GM12878 (cell line): ENCODE measurements around the gene ZNF3. TPM values are rescaled to one million over a fixed set of nuclear protein-coding genes. Genes with fewer than 3 reads are reported as not detected.

Source experiments
- ATAC-seq: fragments of 200-7000 bp; cut with Tn5 transposase; 3 replicates; pipeline ENCODE4 v1.9.1; 2020; ENCODE audit warnings: mild to moderate bottlenecking, moderate library complexity
- BruUV-seq: library from RNA; stranded (reverse); fragments of 400-500 nt; replicated peaks from 2 replicates; lab custom pipeline; 2021; lab: Mats Ljungman, UMichigan
- CTCF ChIA-PET: fragments of 300-600 bp; sonication (Branson Sonifier 250); formaldehyde crosslinking; extraction: SDS; loops from one replicate; lab custom pipeline; 2021; ENCODE audit warnings: inconsistent platforms; lab: Yijun Ruan, JAX
- POLR2A ChIA-PET: fragments of 350-600 bp; formaldehyde crosslinking; extraction: SDS; loops from one replicate; lab custom pipeline; 2021; ENCODE audit warnings: inconsistent platforms; lab: Charles Lee
- RAD21 ChIA-PET: fragments of 300-600 bp; sonication (Branson Sonifier 250); formaldehyde crosslinking; loops from one replicate; lab custom pipeline; 2023; ENCODE audit warnings: antibody characterized with exemption; ENCODE audit not compliant: unreplicated experiment; lab: Charles Lee
- SMC1A ChIA-PET: fragments of 300-600 bp; sonication (Branson Sonifier 250); formaldehyde crosslinking; loops from one replicate; lab custom pipeline; 2023; ENCODE audit not compliant: unreplicated experiment, uncharacterized antibody; lab: Charles Lee
- DNase-seq: peaks from one replicate; pipeline ENCODE4 v3.0.0-alpha.2; 2011; ENCODE audit warnings: low read depth, low spot score
- FAIRE-seq: peaks from 3 replicates; lab custom pipeline; 2011; peaks lifted over from hg19 to GRCh38; lab: Jason Lieb, UNC
- H2AFZ ChIP-seq: 2 replicates; pipeline ENCODE4 v1.6.0; 2011; ENCODE audit warnings: low read depth, low read length, control low read depth; ENCODE audit not compliant: control insufficient read depth
- H3K27ac ChIP-seq: 2 replicates; pipeline ENCODE4 v1.5.1; 2011; ENCODE audit warnings: control low read depth; ENCODE audit not compliant: control insufficient read depth, insufficient read depth
- H3K27me3 ChIP-seq, 2 experiments: replicated peaks in 1 of 2; 2 replicates each; pipeline versions ENCODE4 v1.6.0 to v1.6.1; 2011; ENCODE audit warnings: low read length in 1 of 2; ENCODE audit not compliant: control insufficient read depth in 2 of 2, insufficient read depth in 2 of 2
- H3K36me3 ChIP-seq, 2 experiments: 2 replicates each; pipeline ENCODE4 v1.5.1; 2011; ENCODE audit warnings: low read length in 1 of 2; ENCODE audit not compliant: control insufficient read depth in 2 of 2, insufficient read depth in 2 of 2
- H3K4me1 ChIP-seq: 2 replicates; pipeline ENCODE4 v1.6.1; 2011; ENCODE audit warnings: mild to moderate bottlenecking, low read length, moderate library complexity, mixed read lengths; ENCODE audit not compliant: control insufficient read depth, insufficient read depth
- H3K4me2 ChIP-seq: 2 replicates; pipeline ENCODE4 v1.6.0; 2011; ENCODE audit warnings: control low read depth; ENCODE audit not compliant: control insufficient read depth, insufficient read depth
- H3K4me3 ChIP-seq: fragments of 200-600 bp; sonication (generic); 2 replicates; pipeline ENCODE4 v1.5.1; 2016
- H3K79me2 ChIP-seq: 2 replicates; pipeline ENCODE4 v1.6.0; 2011; ENCODE audit warnings: low read length; ENCODE audit not compliant: control insufficient read depth, insufficient read depth
- H3K9ac ChIP-seq: 2 replicates; pipeline ENCODE4 v1.8.0; 2011; ENCODE audit warnings: low read length, control low read depth, mixed read lengths; ENCODE audit not compliant: control insufficient read depth, insufficient read depth
- H3K9me3 ChIP-seq: replicated peaks from 3 replicates; pipeline ENCODE4 v1.5.1; 2011; ENCODE audit warnings: mild to moderate bottlenecking, low read length; ENCODE audit not compliant: control insufficient read depth, insufficient read depth
- H4K20me1 ChIP-seq: 2 replicates; pipeline ENCODE4 v1.6.0; 2011; ENCODE audit not compliant: control insufficient read depth, insufficient read depth
- BACH1 ChIP-seq: fragments of 450-650 bp; IDR thresholded peaks from 2 replicates; pipeline ENCODE4 v1.6.1; 2017; ENCODE audit warnings: mild to moderate bottlenecking, borderline replicate concordance
- BCL11A ChIP-seq: IDR thresholded peaks from 2 replicates; pipeline ENCODE4 v1.6.1; 2011; ENCODE audit warnings: low read depth, low read length
- CBX5 ChIP-seq: sonication (generic); IDR thresholded peaks from 2 replicates; pipeline ENCODE4 v1.6.1; 2016; ENCODE audit warnings: low read depth, moderate library complexity, mild to moderate bottlenecking, inconsistent platforms
- CEBPB ChIP-seq, 2 experiments: fragments of 150-350 bp in 1 of 2; IDR thresholded peaks; 2 replicates each; pipeline ENCODE4 v1.6.1; 2012 to 2014; ENCODE audit warnings: low read depth in 2 of 2, low read length in 2 of 2, borderline replicate concordance in 1 of 2, inconsistent platforms in 1 of 2
- CHD2 ChIP-seq: IDR thresholded peaks from 2 replicates; pipeline ENCODE4 v1.6.1; 2011; ENCODE audit warnings: low read depth, low read length, improper control_type of control experiment, borderline replicate concordance
- DPF2 ChIP-seq: fragments of 450-650 bp; IDR thresholded peaks from 2 replicates; pipeline ENCODE4 v1.6.1; 2017; ENCODE audit warnings: mild to moderate bottlenecking
- HDAC6 ChIP-seq: fragments of 200-600 bp; sonication (generic); IDR thresholded peaks from one replicate; pipeline ENCODE4 v1.8.0; 2017; ENCODE audit warnings: antibody characterized with exemption; ENCODE audit not compliant: unreplicated experiment
- IRF4 ChIP-seq: IDR thresholded peaks from 2 replicates; pipeline ENCODE4 v1.6.1; 2011; ENCODE audit warnings: low read depth, low read length
- KDM1A ChIP-seq: fragments of 200-600 bp; sonication (generic); IDR thresholded peaks from 2 replicates; pipeline ENCODE4 v1.6.1; 2016; ENCODE audit warnings: borderline replicate concordance
- MEF2B ChIP-seq: fragments of 450-650 bp; IDR thresholded peaks from 2 replicates; pipeline ENCODE4 v1.6.1; 2018; ENCODE audit warnings: mild to moderate bottlenecking, moderate library complexity; ENCODE audit not compliant: partially characterized antibody, poor library complexity, severe bottlenecking
- PAX8 ChIP-seq: fragments of 450-650 bp; IDR thresholded peaks from 2 replicates; pipeline ENCODE4 v1.6.1; 2017; ENCODE audit warnings: mild to moderate bottlenecking, moderate library complexity
- RB1 ChIP-seq: fragments of 450-650 bp; formaldehyde crosslinking; IDR thresholded peaks from 2 replicates; pipeline ENCODE4 v1.6.1; 2017; ENCODE audit warnings: mild to moderate bottlenecking, borderline replicate concordance
- SMARCA5 ChIP-seq: fragments of 450-650 bp; IDR thresholded peaks from 2 replicates; pipeline ENCODE4 v1.6.1; 2017; ENCODE audit warnings: mild to moderate bottlenecking
- SMC3 ChIP-seq: IDR thresholded peaks from 2 replicates; pipeline ENCODE4 v1.6.1; 2011; ENCODE audit warnings: low read length, improper control_type of control experiment, borderline replicate concordance
- SP1 ChIP-seq: IDR thresholded peaks from one replicate; pipeline ENCODE4 v1.6.1; 2011; ENCODE audit warnings: low read depth, low read length
- SPI1 ChIP-seq: IDR thresholded peaks from 2 replicates; pipeline ENCODE4 v1.6.1; 2011; ENCODE audit warnings: low read depth, mild to moderate bottlenecking, low read length, moderate library complexity, borderline replicate concordance; ENCODE audit not compliant: insufficient read depth
- WGBS: methylation state at CpG from one replicate; pipeline ENCODE4 v1.1.6; 2016; ENCODE audit warnings: low lambda C conversion rate; ENCODE audit not compliant: insufficient replicate concordance, insufficient coverage; ENCODE audit errors: missing lambda C conversion rate; 5-methylcytosine and 5-hydroxymethylcytosine counted together
- in situ Hi-C: fragments of 300-500 bp; cut with MboI; formaldehyde crosslinking; loops from 9 replicates; pipeline ENCODE4 v1.14.3; 2018; ENCODE audit warnings: mixed read lengths
- intact Hi-C: fragments of 100-400 bp; cut with micrococcal nuclease; formaldehyde crosslinking; loops from one replicate; pipeline ENCODE4 v1.14.2; 2022; ENCODE audit not compliant: unreplicated experiment
- polyA plus RNA-seq, 11 experiments: library from polyadenylated mRNA; depleted of rRNA in 4 of 11; unstranded in 6 of 11; stranded (reverse) in 5 of 11; fragments of >200 nt; fragmentation: Nextera tagmentation in 4 of 11; fragmentation: Illumina TruSeq in 1 of 11; extraction: Ambion mirVana in 4 of 11; extraction: Trizol in 1 of 11; gene quantifications; 1 replicate in 1 of 11; 2 replicates in 10 of 11; pipeline versions ENCODE4 v1.2.1 to v1.2.3, GENCODE V29; 2011 to 2016; ENCODE audit warnings: inconsistent platforms in 2 of 11, missing spikeins in 2 of 11, low read depth in 1 of 11
- total RNA-seq, 4 experiments: library from RNA; depleted of rRNA in 3 of 4; stranded (reverse); fragments of >200 nt in 3 of 4; fragmentation: Illumina TruSeq in 1 of 4; extraction: Trizol in 1 of 4; gene quantifications; 2 replicates each; pipeline versions ENCODE4 v1.2.1 to v1.2.3, GENCODE V29; 2013 to 2021
- TF ChIP-seq, protein P1 (sequence below): fragments of 450-650 bp; IDR thresholded peaks from 2 replicates; pipeline ENCODE4 v1.6.1; 2018; ENCODE audit warnings: borderline replicate concordance, mild to moderate bottlenecking; ENCODE audit not compliant: partially characterized antibody
- TF ChIP-seq, protein P2 (sequence below): fragments of 450-650 bp; formaldehyde crosslinking; IDR thresholded peaks from 2 replicates; pipeline ENCODE4 v1.5.0; 2022; ENCODE audit warnings: mild to moderate bottlenecking, missing genetic modification characterization

Gene ZNF3
- total and polyA plus RNA-seq, 10 of the 15 experiments (the other 5 are each of a cell fraction or from before 2014, with no cell fraction given) = 17.2 to 37.4 (median 29.4) TPM

DNA sequence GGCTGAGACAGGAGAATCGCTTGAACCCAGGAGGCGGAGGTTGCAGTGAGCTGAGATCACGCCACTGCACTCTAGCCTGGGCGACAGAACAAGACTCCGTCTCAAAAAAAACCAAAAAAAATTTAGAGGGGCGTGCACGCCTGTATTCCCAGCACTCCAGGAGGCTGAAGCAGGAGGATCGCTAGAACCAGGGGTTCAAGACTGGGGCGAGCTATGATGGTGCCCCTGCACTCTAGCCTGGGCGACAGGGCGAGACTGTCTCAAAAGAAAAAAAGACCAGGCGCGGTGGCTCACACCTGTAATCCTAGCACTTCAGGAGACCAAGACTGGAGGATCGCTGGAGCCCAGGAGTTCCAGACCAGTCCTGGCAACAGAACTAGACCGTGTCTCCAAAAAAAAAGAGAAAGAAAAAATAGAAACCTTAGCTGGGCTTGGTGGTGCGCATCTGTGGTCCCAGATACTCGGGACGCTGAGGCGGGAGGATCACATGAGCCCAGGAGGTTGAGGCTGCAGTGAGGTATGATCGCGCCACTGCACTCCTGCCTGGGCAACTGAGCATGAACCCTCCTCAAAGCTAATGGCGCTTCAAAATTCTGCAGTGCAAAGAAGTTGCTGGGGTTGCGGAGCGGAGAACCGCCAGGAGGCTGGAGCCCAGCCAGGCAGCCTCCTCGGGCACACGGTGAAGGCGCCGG is 44.9 kb upstream of the ZNF3 start:
- H3K4me3 ChIP-seq = peak overlapping the region; percentile 75
- peak; percentile 7 for ATAC-seq
- ChIA-PET POLR2A (interaction anchor here (0.7 to 2.3 kb wide), 4 partner anchors 25 to 68 kb away, joined by 4 to 18 read pairs (median 6); partner anchors contain the start of genes AP4M1, COPS6 and MCM7), CTCF (interaction anchor here (0.7 to 1.0 kb wide), 3 partner anchors 40 to 89 kb away, joined by 3 read pairs; no protein-coding TSS in a partner anchor), RAD21 (interaction anchor here (0.6 to 1.5 kb wide), 4 partner anchors 25 to 148 kb away, joined by 3 to 8 read pairs (median 4); partner anchors contain the start of genes AP4M1 and MCM7), SMC1A (interaction anchor here (1.1 to 2.2 kb wide), 4 partner anchors 25 to 207 kb away, joined by 3 to 9 read pairs (median 4); partner anchors contain the start of genes AP4M1, MCM7 and TRIM4)
- H3K9ac ChIP-seq = peak overlapping the region; percentile 87
- H4K20me1 ChIP-seq = no peaks in the 10 kb centered on the region
- H3K4me2 ChIP-seq = peak overlapping the region; percentile 81
- TSS peak; percentile 93 for BruUV-seq
- peak overlapping the region; percentile 99 for H3K27ac ChIP-seq
- no peaks in the 10 kb centered on the region; a peak in 1 of 4 replicates for H3K36me3 ChIP-seq
- DNase-seq = no peak
- FAIRE-seq = no peak
- H3K79me2 ChIP-seq = peaks cover 13% of the 10 kb centered on the region
- no peaks in the 10 kb centered on the region for H3K27me3 ChIP-seq
- 5% methylated on average over 28 of the region's 29 CpGs for WGBS
- in situ Hi-C loops = no loop called here
- no peaks in the 10 kb centered on the region for H3K9me3 ChIP-seq
- H2AFZ ChIP-seq = peak overlapping the region; percentile 98
- intact Hi-C loops = loop anchor here (2.0 to 5.0 kb wide), 3 partner anchors 44 to 149 kb away; partner anchors contain the start of gene AZGP1
- H3K4me1 ChIP-seq = peaks cover 17% of the 10 kb centered on the region
- TF ChIP-seq HDAC6 (no peak), BACH1 (peak; percentile 45; the same call in 1 of the 2 replicates), SMC3 (0 out of 2 replicates have a peak, but pooled peaks have one; percentile 10), DPF2 (peak; percentile 16), CBX5 (0 out of 2 replicates have a peak, but pooled peaks have one; percentile 70), CHD2 (0 out of 2 replicates have a peak, but pooled peaks have one; percentile 60), SPI1 (no peak), IRF4 (0 out of 2 replicates have a peak, but pooled peaks have one; percentile 11), MEF2B (peak; percentile 18), PAX8 (peak; percentile 86; the same call in 1 of the 2 replicates), SP1 (no peak), KDM1A (no peak), CEBPB (IDR thresholded peaks at IDR 0.05; ENCODE audit: borderline replicate concordance in 1 of 2, low read depth in 2 of 2, low read length in 2 of 2) (no peak), BCL11A (no peak), SMARCA5 (peak; percentile 77), RB1 (peak; percentile 53; the same call in 1 of the 2 replicates)
- TF ChIP-seq, protein P1, sequence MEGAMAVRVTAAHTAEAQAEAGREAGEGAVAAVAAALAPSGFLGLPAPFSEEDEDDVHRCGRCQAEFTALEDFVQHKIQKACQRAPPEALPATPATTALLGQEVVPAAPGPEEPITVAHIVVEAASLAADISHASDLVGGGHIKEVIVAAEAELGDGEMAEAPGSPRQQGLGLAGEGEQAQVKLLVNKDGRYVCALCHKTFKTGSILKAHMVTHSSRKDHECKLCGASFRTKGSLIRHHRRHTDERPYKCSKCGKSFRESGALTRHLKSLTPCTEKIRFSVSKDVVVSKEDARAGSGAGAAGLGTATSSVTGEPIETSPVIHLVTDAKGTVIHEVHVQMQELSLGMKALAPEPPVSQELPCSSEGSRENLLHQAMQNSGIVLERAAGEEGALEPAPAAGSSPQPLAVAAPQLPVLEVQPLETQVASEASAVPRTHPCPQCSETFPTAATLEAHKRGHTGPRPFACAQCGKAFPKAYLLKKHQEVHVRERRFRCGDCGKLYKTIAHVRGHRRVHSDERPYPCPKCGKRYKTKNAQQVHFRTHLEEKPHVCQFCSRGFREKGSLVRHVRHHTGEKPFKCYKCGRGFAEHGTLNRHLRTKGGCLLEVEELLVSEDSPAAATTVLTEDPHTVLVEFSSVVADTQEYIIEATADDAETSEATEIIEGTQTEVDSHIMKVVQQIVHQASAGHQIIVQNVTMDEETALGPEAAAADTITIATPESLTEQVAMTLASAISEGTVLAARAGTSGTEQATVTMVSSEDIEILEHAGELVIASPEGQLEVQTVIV = peak; percentile 3
- TF ChIP-seq, protein P2, sequence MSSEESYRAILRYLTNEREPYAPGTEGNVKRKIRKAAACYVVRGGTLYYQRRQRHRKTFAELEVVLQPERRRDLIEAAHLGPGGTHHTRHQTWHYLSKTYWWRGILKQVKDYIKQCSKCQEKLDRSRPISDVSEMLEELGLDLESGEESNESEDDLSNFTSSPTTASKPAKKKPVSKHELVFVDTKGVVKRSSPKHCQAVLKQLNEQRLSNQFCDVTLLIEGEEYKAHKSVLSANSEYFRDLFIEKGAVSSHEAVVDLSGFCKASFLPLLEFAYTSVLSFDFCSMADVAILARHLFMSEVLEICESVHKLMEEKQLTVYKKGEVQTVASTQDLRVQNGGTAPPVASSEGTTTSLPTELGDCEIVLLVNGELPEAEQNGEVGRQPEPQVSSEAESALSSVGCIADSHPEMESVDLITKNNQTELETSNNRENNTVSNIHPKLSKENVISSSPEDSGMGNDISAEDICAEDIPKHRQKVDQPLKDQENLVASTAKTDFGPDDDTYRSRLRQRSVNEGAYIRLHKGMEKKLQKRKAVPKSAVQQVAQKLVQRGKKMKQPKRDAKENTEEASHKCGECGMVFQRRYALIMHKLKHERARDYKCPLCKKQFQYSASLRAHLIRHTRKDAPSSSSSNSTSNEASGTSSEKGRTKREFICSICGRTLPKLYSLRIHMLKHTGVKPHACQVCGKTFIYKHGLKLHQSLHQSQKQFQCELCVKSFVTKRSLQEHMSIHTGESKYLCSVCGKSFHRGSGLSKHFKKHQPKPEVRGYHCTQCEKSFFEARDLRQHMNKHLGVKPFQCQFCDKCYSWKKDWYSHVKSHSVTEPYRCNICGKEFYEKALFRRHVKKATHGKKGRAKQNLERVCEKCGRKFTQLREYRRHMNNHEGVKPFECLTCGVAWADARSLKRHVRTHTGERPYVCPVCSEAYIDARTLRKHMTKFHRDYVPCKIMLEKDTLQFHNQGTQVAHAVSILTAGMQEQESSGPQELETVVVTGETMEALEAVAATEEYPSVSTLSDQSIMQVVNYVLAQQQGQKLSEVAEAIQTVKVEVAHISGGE (CRISPR knock-in tag) = peak; percentile 36; the same call in 1 of the 2 replicates
